DOHH2 (cell line): ENCODE results near the gene RAN.

Experiments
- H3F3A ChIP-seq: fragments of 200-600 bp; sonication (generic), shearing (Covaris generic); 2 replicates; pipeline ENCODE4 v1.6.0; 2016; ENCODE audit warnings: antibody characterized with exemption, mild to moderate bottlenecking; ENCODE audit not compliant: control insufficient read depth, insufficient read depth
- H3K27ac ChIP-seq: fragments of 200-600 bp; sonication (generic); 2 replicates; pipeline ENCODE4 v1.5.1; 2014; ENCODE audit warnings: low read depth, mild to moderate bottlenecking, low read length, moderate library complexity
- H3K27me3 ChIP-seq: fragments of 200-600 bp; sonication (generic); 2 replicates; pipeline ENCODE4 v1.6.1; 2014; ENCODE audit warnings: mild to moderate bottlenecking, low read length, mixed read lengths; ENCODE audit not compliant: control insufficient read depth
- H3K36me3 ChIP-seq: fragments of 200-600 bp; sonication (generic); 2 replicates; pipeline ENCODE4 v1.6.1; 2014; ENCODE audit warnings: mild to moderate bottlenecking, low read length, moderate library complexity, mixed read lengths; ENCODE audit not compliant: control insufficient read depth
- H3K4me1 ChIP-seq: fragments of 200-600 bp; sonication (generic); 2 replicates; pipeline ENCODE4 v1.6.1; 2014; ENCODE audit warnings: mild to moderate bottlenecking, low read length, mixed read lengths; ENCODE audit not compliant: control insufficient read depth
- H3K4me2 ChIP-seq: fragments of 200-600 bp; sonication (generic); 2 replicates; pipeline ENCODE4 v1.6.0; 2014; ENCODE audit warnings: mild to moderate bottlenecking, low read length, moderate library complexity
- H3K4me3 ChIP-seq: fragments of 200-600 bp; sonication (generic); 2 replicates; pipeline ENCODE4 v1.5.1; 2014; ENCODE audit warnings: mild to moderate bottlenecking, low read length, mixed read lengths
- H3K79me2 ChIP-seq: fragments of 200-600 bp; sonication (generic); 2 replicates; pipeline ENCODE4 v1.6.1; 2014; ENCODE audit warnings: mild to moderate bottlenecking, low read length, mixed read lengths; ENCODE audit not compliant: control insufficient read depth
- H3K9me2 ChIP-seq: fragments of 200-600 bp; sonication (generic); replicated peaks from 2 replicates; pipeline ENCODE4 v1.6.1; 2014; ENCODE audit warnings: mild to moderate bottlenecking, low read length, mixed read lengths; ENCODE audit not compliant: control insufficient read depth
- H3K9me3 ChIP-seq: fragments of 200-600 bp; sonication (generic); 2 replicates; pipeline ENCODE4 v1.6.1; 2014; ENCODE audit warnings: antibody characterized with exemption, low read length, mixed read lengths; ENCODE audit not compliant: control insufficient read depth, insufficient read depth
- H4K20me1 ChIP-seq: fragments of 200-600 bp; sonication (generic); 2 replicates; pipeline ENCODE4 v1.6.0; 2014; ENCODE audit warnings: low read depth, mild to moderate bottlenecking, antibody characterized with exemption, low read length, moderate library complexity; ENCODE audit not compliant: control insufficient read depth, insufficient read depth
- EZH2phosphoT487 ChIP-seq: fragments of 200-600 bp; sonication (generic); IDR thresholded peaks from 2 replicates; pipeline ENCODE4 v1.6.1; 2017; ENCODE audit warnings: borderline replicate concordance, mild to moderate bottlenecking, antibody characterized with exemption, low read length, moderate library complexity, mixed read lengths
- TF ChIP-seq, protein P1 (sequence below): fragments of 200-600 bp; sonication (generic); IDR thresholded peaks from one replicate; pipeline ENCODE4 v1.5.1; 2014; ENCODE audit warnings: antibody characterized with exemption, mild to moderate bottlenecking, low read depth, low read length; ENCODE audit not compliant: poor library complexity, severe bottlenecking

RAN gene

DNA sequence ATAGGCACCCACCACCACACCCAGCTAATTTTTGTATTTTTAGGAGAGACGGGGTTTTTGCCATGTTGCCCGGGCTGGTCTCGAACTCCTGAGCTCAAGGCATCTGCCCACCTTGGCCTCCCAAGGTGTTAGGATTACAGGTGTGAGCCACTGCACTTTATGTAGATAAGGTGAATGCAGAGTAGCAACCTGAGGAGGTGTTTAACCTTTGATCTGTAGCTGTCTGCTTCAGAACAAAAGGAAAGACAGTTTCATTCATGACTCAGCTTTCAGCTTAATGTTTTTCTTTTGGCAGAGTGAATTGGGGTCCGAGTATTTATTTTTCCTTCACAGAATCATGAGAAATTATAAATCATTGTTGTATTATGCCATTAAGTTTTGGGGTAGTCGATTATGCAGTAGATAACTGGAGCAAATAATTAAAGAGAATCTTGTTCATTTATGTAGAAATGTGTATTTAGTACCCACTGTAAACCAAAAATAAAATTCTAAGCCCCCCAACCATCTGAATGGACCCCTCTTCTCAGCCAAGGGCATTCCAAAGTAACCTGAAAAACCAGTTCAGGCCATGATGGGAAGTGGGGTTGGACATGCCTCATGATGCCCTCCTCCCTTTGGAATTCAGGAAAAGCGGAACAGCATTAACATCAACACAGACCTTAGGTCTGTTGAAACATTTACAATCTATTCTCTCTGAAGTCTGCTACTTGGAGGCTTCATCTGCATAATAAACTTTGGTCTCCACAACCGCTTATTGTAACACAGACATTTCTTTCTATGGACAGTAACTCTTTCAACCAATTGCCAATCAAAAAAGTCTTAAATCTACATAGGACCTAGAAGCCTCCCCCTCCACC, 22.1 kb upstream of the RAN start:
- Histone ChIP-seq H3K4me2 (no peak overlapping the region), H3K4me1 (no peaks in the 10 kb centered on the region), H3K79me2 (no peaks in the 10 kb centered on the region), H3F3A (no peaks in the 10 kb centered on the region), H3K4me3 (no peak overlapping the region), H3K9me3 (no peaks in the 10 kb centered on the region), H3K27me3 (0 out of 2 replicates have a peak, but pooled peaks cover 3% of the 10 kb centered on the region), H3K9me2 (no peaks in the 10 kb centered on the region), H3K36me3 (no peaks in the 10 kb centered on the region), H3K27ac (no peak overlapping the region), H4K20me1 (no peaks in the 10 kb centered on the region)
- TF ChIP-seq, protein P1, sequence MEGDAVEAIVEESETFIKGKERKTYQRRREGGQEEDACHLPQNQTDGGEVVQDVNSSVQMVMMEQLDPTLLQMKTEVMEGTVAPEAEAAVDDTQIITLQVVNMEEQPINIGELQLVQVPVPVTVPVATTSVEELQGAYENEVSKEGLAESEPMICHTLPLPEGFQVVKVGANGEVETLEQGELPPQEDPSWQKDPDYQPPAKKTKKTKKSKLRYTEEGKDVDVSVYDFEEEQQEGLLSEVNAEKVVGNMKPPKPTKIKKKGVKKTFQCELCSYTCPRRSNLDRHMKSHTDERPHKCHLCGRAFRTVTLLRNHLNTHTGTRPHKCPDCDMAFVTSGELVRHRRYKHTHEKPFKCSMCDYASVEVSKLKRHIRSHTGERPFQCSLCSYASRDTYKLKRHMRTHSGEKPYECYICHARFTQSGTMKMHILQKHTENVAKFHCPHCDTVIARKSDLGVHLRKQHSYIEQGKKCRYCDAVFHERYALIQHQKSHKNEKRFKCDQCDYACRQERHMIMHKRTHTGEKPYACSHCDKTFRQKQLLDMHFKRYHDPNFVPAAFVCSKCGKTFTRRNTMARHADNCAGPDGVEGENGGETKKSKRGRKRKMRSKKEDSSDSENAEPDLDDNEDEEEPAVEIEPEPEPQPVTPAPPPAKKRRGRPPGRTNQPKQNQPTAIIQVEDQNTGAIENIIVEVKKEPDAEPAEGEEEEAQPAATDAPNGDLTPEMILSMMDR = no peak
- no peak for TF ChIP-seq EZH2phosphoT487

DNA sequence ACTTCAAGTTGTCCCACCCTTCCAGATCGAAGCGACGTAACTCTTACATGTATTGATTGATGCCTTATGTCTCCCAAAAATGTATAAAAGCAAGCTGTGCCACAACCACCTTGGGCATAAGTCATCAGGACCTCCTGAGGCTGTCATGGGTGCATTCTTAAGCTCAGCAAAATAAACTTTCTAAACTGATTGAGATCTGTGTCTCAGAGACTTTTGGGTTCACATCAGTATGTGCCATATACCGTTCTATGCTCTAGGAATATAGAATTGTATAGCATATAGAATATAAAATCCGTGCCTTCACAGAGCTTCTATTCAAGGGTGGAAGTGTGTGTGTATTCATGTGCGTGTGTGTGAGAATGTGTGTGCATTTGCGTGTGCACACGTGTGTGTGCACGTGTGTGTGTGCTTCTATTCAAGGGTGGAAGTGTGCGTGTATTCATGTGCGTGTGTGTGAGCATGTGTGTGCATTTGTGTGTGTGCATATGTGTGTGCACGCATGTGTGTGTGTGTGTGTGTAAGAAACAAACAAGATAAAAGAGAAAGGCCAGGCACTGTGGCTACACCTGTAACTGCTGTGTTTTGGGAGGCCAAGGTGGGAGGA, 21.3 kb upstream of the RAN start:
- Histone ChIP-seq H3K36me3 (no peaks in the 10 kb centered on the region), H3K79me2 (no peaks in the 10 kb centered on the region), H3K27ac (no peak overlapping the region), H3K4me1 (no peaks in the 10 kb centered on the region), H3F3A (no peaks in the 10 kb centered on the region), H3K4me2 (no peak overlapping the region), H3K4me3 (no peak overlapping the region), H3K27me3 (0 out of 2 replicates have a peak, but pooled peaks cover 3% of the 10 kb centered on the region), H3K9me2 (no peaks in the 10 kb centered on the region), H4K20me1 (no peaks in the 10 kb centered on the region), H3K9me3 (no peaks in the 10 kb centered on the region)
- TF ChIP-seq, protein P1 = no peak
- no peak for TF ChIP-seq EZH2phosphoT487

DNA sequence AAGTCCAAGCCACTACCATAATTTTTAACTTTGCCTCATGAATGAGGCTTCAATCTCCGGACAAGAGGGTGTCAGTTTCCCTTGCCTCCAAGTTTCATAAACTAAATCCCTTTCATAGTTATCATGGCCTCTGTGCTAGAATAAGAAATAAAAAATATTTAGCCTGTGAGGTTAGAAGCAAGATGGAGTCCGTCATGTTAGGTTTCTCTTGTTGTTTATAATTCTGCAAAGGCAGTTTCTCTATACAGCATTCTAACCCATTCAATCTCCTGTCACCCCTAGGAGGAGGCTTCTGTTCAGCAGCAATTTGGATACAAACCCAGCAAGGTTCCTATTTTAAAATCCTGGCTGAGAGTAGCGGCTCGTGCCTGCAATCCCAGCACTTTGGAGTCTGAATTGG, 15.8 kb upstream of the RAN start:
- H3K4me1 ChIP-seq = no peaks in the 10 kb centered on the region
- 0 out of 2 replicates have a peak, but pooled peaks cover 3% of the 10 kb centered on the region for H3K27me3 ChIP-seq
- H3K4me2 ChIP-seq = no peak overlapping the region
- no peaks in the 10 kb centered on the region for H3K9me3 ChIP-seq
- no peaks in the 10 kb centered on the region for H3K36me3 ChIP-seq
- H3F3A ChIP-seq = no peaks in the 10 kb centered on the region
- TF ChIP-seq, protein P1 = no peak
- TF ChIP-seq EZH2phosphoT487 = no peak
- no peak overlapping the region for H3K4me3 ChIP-seq
- H3K9me2 ChIP-seq = no peaks in the 10 kb centered on the region
- no peak overlapping the region for H3K27ac ChIP-seq
- no peaks in the 10 kb centered on the region for H3K79me2 ChIP-seq
- H4K20me1 ChIP-seq = no peaks in the 10 kb centered on the region
